HCT116 (cell line): ENCODE measurements around the gene GFPT1. TPM values are rescaled to one million over a fixed set of nuclear protein-coding genes. Genes with fewer than 3 reads are reported as not detected.
A peak's percentile ranks its signal among the peaks of the same experiment; 100 is the strongest.

ENCODE experiments used
- ATAC-seq: fragments of 200-7000 bp; cut with Tn5 transposase; 2 replicates; pipeline ENCODE4 v1.9.1; 2020; ENCODE audit warnings: mild to moderate bottlenecking, moderate library complexity
- BruUV-seq: library from RNA; stranded (reverse); fragments of 400-500 nt; replicated peaks from 2 replicates; lab custom pipeline; 2021; lab: Mats Ljungman, UMichigan
- CTCF ChIA-PET: fragments of 300-600 bp; sonication (Branson Sonifier 250); formaldehyde crosslinking; loops from one replicate; lab custom pipeline; 2021; ENCODE audit warnings: antibody characterized with exemption; lab: Charles Lee
- POLR2A ChIA-PET: fragments of 300-600, 350-600 bp; sonication (Branson Sonifier 250); formaldehyde crosslinking; loops from one replicate; lab custom pipeline; 2021; ENCODE audit warnings: antibody characterized with exemption; lab: Charles Lee
- RAD21 ChIA-PET, 2 experiments: fragments of 300-600 bp; sonication (Branson Sonifier 250); formaldehyde crosslinking; loops; one replicate each; lab custom pipeline; 2023; ENCODE audit warnings: low total read pairs in 2 of 2; ENCODE audit not compliant: uncharacterized antibody in 2 of 2, unreplicated experiment in 2 of 2, low non-redundant PET in 1 of 2; lab: Charles Lee
- DNase-seq: peaks from one replicate; pipeline ENCODE4 v3.0.0-alpha.2; 2010; ENCODE audit warnings: low read depth, low spot score
- H2AFZ ChIP-seq: fragments of 200-600 bp; shearing (Covaris generic), sonication (generic); 2 replicates; pipeline ENCODE4 v1.6.1; 2017; ENCODE audit warnings: low read depth, mixed run types, mixed read lengths, antibody characterized with exemption, low read length; ENCODE audit not compliant: poor library complexity, severe bottlenecking
- H3K27ac ChIP-seq: 2 replicates; pipeline ENCODE4 v1.5.1; 2012; ENCODE audit warnings: low read depth, low read length
- H3K27me3 ChIP-seq: fragments of 200-600 bp; sonication (generic); 2 replicates; pipeline ENCODE4 v1.6.1; 2016; ENCODE audit warnings: mixed run types, low read length, mixed read lengths; ENCODE audit not compliant: insufficient read depth
- H3K36me3 ChIP-seq, 2 experiments: fragments of 200-500 bp in 1 of 2; fragments of 200-600 bp in 1 of 2; sonication (Bioruptor generic) in 1 of 2; sonication (generic) in 1 of 2; 2 replicates each; pipeline versions ENCODE4 v1.5.1 to v1.6.1; 2014 to 2016; ENCODE audit warnings: low read length in 2 of 2, inconsistent platforms in 1 of 2, mixed read lengths in 1 of 2, mixed run types in 1 of 2; ENCODE audit not compliant: insufficient read depth in 2 of 2, control insufficient read depth in 1 of 2
- H3K4me1 ChIP-seq, 2 experiments: fragments of 200-600 bp in 1 of 2; sonication (generic) in 1 of 2; 2 replicates each; pipeline versions ENCODE4 v1.5.1 to v1.6.1; 2012 to 2017; ENCODE audit warnings: low read length in 2 of 2, inconsistent platforms in 1 of 2, mild to moderate bottlenecking in 1 of 2, mixed read lengths in 1 of 2, mixed run types in 1 of 2, moderate library complexity in 1 of 2; ENCODE audit not compliant: insufficient read depth in 2 of 2, control insufficient read depth in 1 of 2
- H3K4me2 ChIP-seq: fragments of 200-600 bp; sonication (generic); 2 replicates; pipeline ENCODE4 v1.6.1; 2017; ENCODE audit warnings: mixed run types, low read length, mixed read lengths
- H3K4me3 ChIP-seq, 2 experiments: fragments of 200-600 bp in 1 of 2; sonication (generic) in 1 of 2; replicated peaks in 1 of 2; 2 replicates each; pipeline ENCODE4 v1.5.1; 2011 to 2016; ENCODE audit warnings: low read length in 2 of 2, control low read depth in 1 of 2, low read depth in 1 of 2, mild to moderate bottlenecking in 1 of 2, mixed read lengths in 1 of 2, mixed run types in 1 of 2
- H3K79me2 ChIP-seq: fragments of 200-600 bp; sonication (generic); 2 replicates; pipeline ENCODE4 v1.6.1; 2017; ENCODE audit warnings: mild to moderate bottlenecking, mixed run types, low read length, moderate library complexity, mixed read lengths; ENCODE audit not compliant: insufficient read depth
- H3K9ac ChIP-seq: fragments of 200-600 bp; sonication (generic); 2 replicates; pipeline ENCODE4 v1.6.1; 2016; ENCODE audit warnings: low read length, mixed read lengths
- H3K9me2 ChIP-seq: fragments of 200-600 bp; sonication (generic), shearing (Covaris generic); 2 replicates; pipeline ENCODE4 v1.6.1; 2017; ENCODE audit warnings: mixed run types, mild to moderate bottlenecking, moderate library complexity; ENCODE audit not compliant: insufficient read depth
- H3K9me3 ChIP-seq, 2 experiments: fragments of 200-500 bp in 1 of 2; fragments of 200-600 bp in 1 of 2; sonication (Bioruptor generic) in 1 of 2; sonication (generic) in 1 of 2; 2 replicates each; pipeline ENCODE4 v1.6.1; 2014 to 2017; ENCODE audit warnings: low read length in 2 of 2, mixed read lengths in 2 of 2, inconsistent platforms in 1 of 2, low read depth in 1 of 2, mild to moderate bottlenecking in 1 of 2, mixed run types in 1 of 2, moderate library complexity in 1 of 2; ENCODE audit not compliant: control insufficient read depth in 1 of 2, insufficient read depth in 1 of 2
- H4K20me1 ChIP-seq: fragments of 200-600 bp; sonication (generic), shearing (Covaris generic); 2 replicates; pipeline ENCODE4 v1.6.1; 2017; ENCODE audit warnings: mixed run types, mild to moderate bottlenecking, moderate library complexity; ENCODE audit not compliant: insufficient read depth
- EZH2 ChIP-seq: fragments of 200-600 bp; sonication (generic); IDR thresholded peaks from 2 replicates; pipeline ENCODE4 v1.6.1; 2017; ENCODE audit warnings: antibody characterized with exemption, mixed run types
- JUND ChIP-seq: IDR thresholded peaks from 2 replicates; pipeline ENCODE4 v1.6.1; 2012
- POLR2A ChIP-seq: IDR thresholded peaks from 2 replicates; pipeline ENCODE4 v1.7.0; 2011; ENCODE audit warnings: borderline replicate concordance; ENCODE audit not compliant: insufficient read depth, insufficient read length; ENCODE audit errors: extremely low read depth
- RAD21 ChIP-seq: IDR thresholded peaks from 2 replicates; pipeline ENCODE4 v1.6.1; 2012; ENCODE audit warnings: low read depth, mild to moderate bottlenecking
- TCF7L2 ChIP-seq: IDR thresholded peaks from 2 replicates; pipeline ENCODE4 v1.7.0; 2011; ENCODE audit warnings: borderline replicate concordance, inconsistent platforms; ENCODE audit not compliant: insufficient read depth, insufficient read length; ENCODE audit errors: extremely low read depth
- ZNF274 ChIP-seq: fragments of 200-500 bp; sonication (Bioruptor generic); IDR thresholded peaks from 2 replicates; pipeline ENCODE4 v1.6.1; 2014; ENCODE audit warnings: mild to moderate bottlenecking, low read depth, low read length, inconsistent platforms
- intact Hi-C: fragments of 100-400 bp; cut with micrococcal nuclease; formaldehyde crosslinking; loops from 2 replicates; pipeline ENCODE4 v1.10.0; 2022
- total RNA-seq: library from RNA; stranded (reverse); gene quantifications from one replicate; pipeline ENCODE4 v1.2.1, GENCODE V29; 2021; ENCODE audit not compliant: unreplicated experiment

GFPT1 gene
- total RNA-seq, 1 experiment from 2014 or later, result 62.4 TPM

- no peaks in the 10 kb centered on the region for H3K79me2 ChIP-seq
- no peak overlapping the region for H3K9ac ChIP-seq
- H4K20me1 ChIP-seq, result no peaks in the 10 kb centered on the region
- H3K4me3 ChIP-seq, result no peak overlapping the region
- ATAC-seq (no peak), DNase-seq (no peak)
- ChIA-PET CTCF (no interaction called here), RAD21 (no interaction called here), POLR2A (no interaction called here)
- H3K9me2 ChIP-seq, result no peaks in the 10 kb centered on the region
- H3K27me3 ChIP-seq, result no peaks in the 10 kb centered on the region
- intact Hi-C loops, result no loop called here
- no peak overlapping the region for H3K27ac ChIP-seq
- no peak overlapping the region for H3K4me2 ChIP-seq
- no peaks in the 10 kb centered on the region for H3K9me3 ChIP-seq
- no peaks in the 10 kb centered on the region for H3K4me1 ChIP-seq
- BruUV-seq, result no TSS peak
- H3K36me3 ChIP-seq, result no peaks in the 10 kb centered on the region
- TF ChIP-seq TCF7L2 (peak; percentile 47), EZH2 (no peak)
- TF ChIP-seq, all 23 proteins: peak for 1
- H2AFZ ChIP-seq, result no peak overlapping the region
Observed at GRCh38 chr2:69279931-69280681, 106.9 kb downstream of the GFPT1 start.

GRCh38 chr2:69279211-69279610, 107.8 kb downstream of the GFPT1 start:
- BruUV-seq, result no TSS peak
- RAD21 ChIA-PET, result no interaction called here
- Histone ChIP-seq H3K36me3 (no peaks in the 10 kb centered on the region), H3K9ac (no peak overlapping the region), H3K79me2 (no peaks in the 10 kb centered on the region), H3K27ac (no peak overlapping the region), H3K4me2 (no peak overlapping the region), H3K9me3 (no peaks in the 10 kb centered on the region), H3K4me3 (no peak overlapping the region), H3K9me2 (no peaks in the 10 kb centered on the region), H3K27me3 (no peaks in the 10 kb centered on the region), H3K4me1 (no peaks in the 10 kb centered on the region), H4K20me1 (no peaks in the 10 kb centered on the region), H2AFZ (no peak overlapping the region)
- TF ChIP-seq EZH2 (no peak), RAD21 (no peak), POLR2A (no peak), JUND (no peak), ZNF274 (no peak)
- POLR2A ChIA-PET, result no interaction called here
- ATAC-seq (no peak), DNase-seq (no peak)
- CTCF ChIA-PET, result no interaction called here
- intact Hi-C loops, result no loop called here
